ES-I3 (cell line): Measurements from ENCODE around the gene CEP95.
"Not testable (repeated sequence)": the region's sequence is repeated elsewhere in the genome, so short reads cannot be mapped to it uniquely, and the experiment has no call there.

Source experiments
- H3K36me3 ChIP-seq: 2 replicates; pipeline ENCODE4 v1.6.1; 2013; ENCODE audit warnings: mild to moderate bottlenecking, low read length, control low read depth, moderate library complexity; ENCODE audit not compliant: insufficient read depth
- H3K4me1 ChIP-seq: 2 replicates; pipeline ENCODE4 v1.6.1; 2013; ENCODE audit warnings: mild to moderate bottlenecking, control low read depth, low read length; ENCODE audit not compliant: insufficient read depth
- H3K9ac ChIP-seq: 2 replicates; pipeline ENCODE4 v1.6.1; 2013; ENCODE audit warnings: low read depth, mild to moderate bottlenecking, low read length, moderate library complexity
- H3K9me3 ChIP-seq: 2 replicates; pipeline ENCODE4 v1.6.1; 2013; ENCODE audit warnings: mild to moderate bottlenecking, low read length, moderate library complexity; ENCODE audit not compliant: control insufficient read depth, insufficient read depth

Gene CEP95

GRCh38 chr17:64547319-64547718 is 40.5 kb downstream of the CEP95 start:
- Histone ChIP-seq H3K9me3 (no peaks in the 10 kb centered on the region), H3K4me1 (peaks cover 16% of the 10 kb centered on the region), H3K36me3 (no peaks in the 10 kb centered on the region), H3K9ac (no peak overlapping the region)

GRCh38 chr17:64551461-64551860 is 44.7 kb downstream of the CEP95 start:
- H3K4me1 ChIP-seq: peaks cover 22% of the 10 kb centered on the region
- H3K36me3 ChIP-seq: 0 out of 2 replicates have a peak, but pooled peaks cover 3% of the 10 kb centered on the region
- no peak overlapping the region for H3K9ac ChIP-seq
- no peaks in the 10 kb centered on the region for H3K9me3 ChIP-seq

- Histone ChIP-seq H3K4me1 (peaks cover 5% of the 10 kb centered on the region), H3K9me3 (no peaks in the 10 kb centered on the region), H3K36me3 (0 out of 2 replicates have a peak, but pooled peaks cover 3% of the 10 kb centered on the region), H3K9ac (no peak overlapping the region)
Measured at GRCh38 chr17:64554028-64554637, 47.4 kb downstream of the CEP95 start.

GRCh38 chr17:64555281-64555680 is 48.5 kb downstream of the CEP95 start:
- Histone ChIP-seq H3K4me1 (peaks cover 5% of the 10 kb centered on the region), H3K9ac (no peak overlapping the region), H3K36me3 (0 out of 2 replicates have a peak, but pooled peaks cover 3% of the 10 kb centered on the region), H3K9me3 (no peaks in the 10 kb centered on the region)

GRCh38 chr17:64564098-64564497 is 57.3 kb downstream of the CEP95 start:
- peaks cover 7% of the 10 kb centered on the region for H3K36me3 ChIP-seq
- no peaks in the 10 kb centered on the region for H3K4me1 ChIP-seq
- H3K9ac ChIP-seq: no peak overlapping the region
- no peaks in the 10 kb centered on the region for H3K9me3 ChIP-seq

GRCh38 chr17:64565563-64565962 is 58.8 kb downstream of the CEP95 start:
- Histone ChIP-seq H3K4me1 (no peaks in the 10 kb centered on the region), H3K9ac (no peak overlapping the region), H3K36me3 (peaks cover 7% of the 10 kb centered on the region), H3K9me3 (no peaks in the 10 kb centered on the region)

GRCh38 chr17:64571746-64572145 is 65.0 kb downstream of the CEP95 start:
- no peaks in the 10 kb centered on the region; the same call in 1 of the 2 replicates for H3K36me3 ChIP-seq
- H3K9ac ChIP-seq: no peak overlapping the region
- H3K9me3 ChIP-seq: no peaks in the 10 kb centered on the region
- H3K4me1 ChIP-seq: no peaks in the 10 kb centered on the region

- Histone ChIP-seq H3K36me3 (no peaks in the 10 kb centered on the region; the same call in 1 of the 2 replicates), H3K9ac (no peak overlapping the region), H3K4me1 (no peaks in the 10 kb centered on the region), H3K9me3 (no peaks in the 10 kb centered on the region)
Measured at GRCh38 chr17:64572682-64573154, 65.9 kb downstream of the CEP95 start.

GRCh38 chr17:64573214-64573613 is 66.4 kb downstream of the CEP95 start:
- no peaks in the 10 kb centered on the region for H3K9me3 ChIP-seq
- no peaks in the 10 kb centered on the region for H3K4me1 ChIP-seq
- H3K36me3 ChIP-seq: no peaks in the 10 kb centered on the region; the same call in 1 of the 2 replicates
- no peak overlapping the region for H3K9ac ChIP-seq

- Histone ChIP-seq H3K9me3 (no peaks in the 10 kb centered on the region), H3K36me3 (peaks cover 4% of the 10 kb centered on the region; the same call in 1 of the 2 replicates), H3K4me1 (no peaks in the 10 kb centered on the region), H3K9ac (no peak overlapping the region)
Measured at GRCh38 chr17:64574646-64575045, 67.9 kb downstream of the CEP95 start.

- peaks cover 5% of the 10 kb centered on the region; the same call in 1 of the 2 replicates for H3K36me3 ChIP-seq
- H3K9me3 ChIP-seq: no peaks in the 10 kb centered on the region
- no peaks in the 10 kb centered on the region for H3K4me1 ChIP-seq
- no peak overlapping the region for H3K9ac ChIP-seq
Measured at GRCh38 chr17:64575431-64575830, 68.7 kb downstream of the CEP95 start.

- H3K4me1 ChIP-seq, H3K9ac ChIP-seq, H3K36me3 ChIP-seq, H3K9me3 ChIP-seq: not testable (repeated sequence)
Measured at GRCh38 chr17:64577025-64577424, 70.2 kb downstream of the CEP95 start.

- Histone ChIP-seq H3K9me3 (no peaks in the 10 kb centered on the region), H3K4me1 (peaks cover 7% of the 10 kb centered on the region; the same call in 1 of the 2 replicates), H3K36me3 (peaks cover 10% of the 10 kb centered on the region; the same call in 1 of the 2 replicates), H3K9ac (no peak overlapping the region)
Measured at GRCh38 chr17:64579917-64580316, 73.1 kb downstream of the CEP95 start.

GRCh38 chr17:64580384-64581315 is 73.9 kb downstream of the CEP95 start:
- H3K4me1 ChIP-seq: peaks cover 7% of the 10 kb centered on the region; the same call in 1 of the 2 replicates
- no peaks in the 10 kb centered on the region for H3K9me3 ChIP-seq
- peaks cover 10% of the 10 kb centered on the region; the same call in 1 of the 2 replicates for H3K36me3 ChIP-seq
- H3K9ac ChIP-seq: no peak overlapping the region
